CD4-positive, alpha-beta memory T cell (primary cell): ENCODE measurements around the gene CD248. TPM values are rescaled to one million over a fixed set of nuclear protein-coding genes. Genes with fewer than 3 reads are reported as not detected.

Experiments
- CTCF ChIA-PET: fragments of 350-600 bp; sonication (Branson Sonifier 250); formaldehyde crosslinking; loops from one replicate; lab custom pipeline; 2021; ENCODE audit warnings: inconsistent platforms; ENCODE audit not compliant: partially characterized antibody; lab: Charles Lee
- POLR2A ChIA-PET: fragments of 350-600 bp; sonication (Branson Sonifier 250); formaldehyde crosslinking; loops from one replicate; lab custom pipeline; 2021; ENCODE audit not compliant: partially characterized antibody; lab: Charles Lee
- DNase-seq, 5 donors: peaks; one replicate each; pipeline versions ENCODE4 v3.0.0 to v3.0.0-alpha.2; 2020 to 2022; ENCODE audit warnings: mixed read lengths in 1 of 5
- H3K27ac ChIP-seq: one replicate; pipeline ENCODE4 v1.7.0; 2013; ENCODE audit warnings: low read depth, low read length
- H3K27me3 ChIP-seq: 2 replicates; pipeline ENCODE4 v1.7.0; 2013; ENCODE audit warnings: mild to moderate bottlenecking, low read length, moderate library complexity; ENCODE audit not compliant: insufficient read depth
- H3K36me3 ChIP-seq: 2 replicates; pipeline ENCODE4 v1.7.0; 2013; ENCODE audit warnings: mild to moderate bottlenecking, low read length, moderate library complexity; ENCODE audit not compliant: insufficient read depth
- H3K4me1 ChIP-seq: 2 replicates; pipeline ENCODE4 v1.7.0; 2013; ENCODE audit warnings: mild to moderate bottlenecking, low read length, moderate library complexity; ENCODE audit not compliant: insufficient read depth
- H3K4me3 ChIP-seq, 2 donors: one replicate each; pipeline ENCODE4 v1.7.0; 2013; ENCODE audit warnings: low read length in 2 of 2, mild to moderate bottlenecking in 1 of 2
- H3K9me3 ChIP-seq, 2 donors: one replicate each; pipeline ENCODE4 v1.7.0; 2013; ENCODE audit warnings: low read length in 2 of 2, control low read depth in 1 of 2; ENCODE audit not compliant: control insufficient read depth in 1 of 2
- H3K27ac Mint-ChIP-seq, 7 donors: one replicate each; pipeline ENCODE4 v1.8.0; 2020 to 2021; ENCODE audit warnings: mixed read lengths in 7 of 7, mild to moderate bottlenecking in 6 of 7, inconsistent platforms in 3 of 7, moderate library complexity in 3 of 7
- H3K27me3 Mint-ChIP-seq, 2 donors: one replicate each; pipeline ENCODE4 v1.8.0; 2020 to 2021; ENCODE audit warnings: mixed read lengths in 2 of 2
- H3K36me3 Mint-ChIP-seq, 2 donors: one replicate each; pipeline ENCODE4 v1.8.0; 2020 to 2021; ENCODE audit warnings: mixed read lengths in 2 of 2, inconsistent platforms in 1 of 2, mild to moderate bottlenecking in 1 of 2
- H3K4me1 Mint-ChIP-seq, 4 donors: one replicate each; pipeline ENCODE4 v1.8.0; 2020 to 2021; ENCODE audit warnings: mixed read lengths in 4 of 4, mild to moderate bottlenecking in 1 of 4
- H3K4me3 Mint-ChIP-seq, 8 donors: one replicate each; pipeline ENCODE4 v1.8.0; 2020 to 2021; ENCODE audit warnings: mixed read lengths in 8 of 8, mild to moderate bottlenecking in 7 of 8, moderate library complexity in 6 of 8, inconsistent platforms in 3 of 8
- H3K9me3 Mint-ChIP-seq, 8 donors: one replicate each; pipeline ENCODE4 v1.8.0; 2020 to 2021; ENCODE audit warnings: mixed read lengths in 8 of 8, mild to moderate bottlenecking in 5 of 8, inconsistent platforms in 3 of 8, moderate library complexity in 1 of 8
- intact Hi-C: fragments of 100-400 bp; cut with micrococcal nuclease; formaldehyde crosslinking; loops from one replicate; pipeline ENCODE4 v1.15.1; 2023
- polyA plus RNA-seq, 2 donors: library from polyadenylated mRNA; unstranded; fragments of 300-500 nt; fragmentation: Illumina TruSeq; gene quantifications; one replicate each; pipeline ENCODE4 v1.2.3, GENCODE V29; 2021
- total RNA-seq, 2 experiments: library from RNA; stranded (reverse); gene quantifications; one replicate each; pipeline ENCODE4 v1.2.3, GENCODE V29; 2021

Gene CD248
- total and polyA plus RNA-seq, 4 experiments from 2014 or later = 0.12 to 0.18 TPM; not detected in 2

GRCh38 chr11:66275984-66276612 lies 40.7 kb downstream of the CD248 start:
- no peak overlapping the region for H3K4me3 Mint-ChIP-seq
- no peak overlapping the region for H3K27ac ChIP-seq
- peaks cover 25% of the 10 kb centered on the region for H3K4me1 ChIP-seq
- no peaks in the 10 kb centered on the region for H3K9me3 Mint-ChIP-seq
- H3K9me3 ChIP-seq = no peaks in the 10 kb centered on the region
- POLR2A ChIA-PET = no interaction called here
- intact Hi-C loops = no loop called here
- no peak overlapping the region for H3K4me3 ChIP-seq
- peaks cover 18 to 47% of the 10 kb centered on the region in 2 donors for H3K36me3 Mint-ChIP-seq
- H3K27me3 ChIP-seq = no peaks in the 10 kb centered on the region
- peaks cover 6 to 53% (median 18%) of the 10 kb centered on the region in 4 donors for H3K4me1 Mint-ChIP-seq
- peaks cover 43% of the 10 kb centered on the region for H3K36me3 ChIP-seq
- peaks cover 0 to under 1% of the 10 kb centered on the region in 2 donors for H3K27me3 Mint-ChIP-seq
- no peak for DNase-seq
- CTCF ChIA-PET = no interaction called here
- peak overlapping the region in 2 of 7 donors; percentile 10 to 32 for H3K27ac Mint-ChIP-seq

GRCh38 chr11:66275396-66275795 lies 41.4 kb downstream of the CD248 start:
- Mint-ChIP-seq H3K27ac (peak overlapping the region in 2 of 7 donors; percentile 18 to 61), H3K4me3 (no peak overlapping the region), H3K9me3 (no peaks in the 10 kb centered on the region), H3K4me1 (peaks cover 10 to 54% (median 21%) of the 10 kb centered on the region in 4 donors), H3K36me3 (peaks cover 21 to 51% of the 10 kb centered on the region in 2 donors), H3K27me3 (no peaks in the 10 kb centered on the region)
- no peak for DNase-seq
- no peaks in the 10 kb centered on the region for H3K9me3 ChIP-seq
- H3K4me1 ChIP-seq = peaks cover 31% of the 10 kb centered on the region
- no peaks in the 10 kb centered on the region for H3K27me3 ChIP-seq
- POLR2A ChIA-PET = no interaction called here
- no peak overlapping the region for H3K27ac ChIP-seq
- intact Hi-C loops = no loop called here
- peaks cover 43% of the 10 kb centered on the region for H3K36me3 ChIP-seq
- CTCF ChIA-PET = no interaction called here
- no peak overlapping the region for H3K4me3 ChIP-seq

- Histone ChIP-seq H3K27me3 (no peaks in the 10 kb centered on the region), H3K9me3 (no peaks in the 10 kb centered on the region), H3K4me1 (peaks cover 42% of the 10 kb centered on the region), H3K27ac (no peak overlapping the region), H3K4me3 (no peak overlapping the region), H3K36me3 (peaks cover 43% of the 10 kb centered on the region)
- no peak for DNase-seq
- H3K27me3 Mint-ChIP-seq = no peaks in the 10 kb centered on the region
- POLR2A ChIA-PET = interaction anchor here (0.7 kb wide), 1 partner anchor 72 kb away, joined by 3 read pairs; no protein-coding TSS in a partner anchor
- H3K9me3 Mint-ChIP-seq = no peaks in the 10 kb centered on the region
- peaks cover 21 to 55% of the 10 kb centered on the region in 2 donors for H3K36me3 Mint-ChIP-seq
- intact Hi-C loops = no loop called here
- CTCF ChIA-PET = no interaction called here
- H3K4me3 Mint-ChIP-seq = peak overlapping the region in 1 of 8 donors; percentile 55
- peak overlapping the region in 2 of 7 donors; percentile 45 to 50 for H3K27ac Mint-ChIP-seq
- H3K4me1 Mint-ChIP-seq = peaks cover 17 to 56% (median 28%) of the 10 kb centered on the region in 4 donors
Observed at GRCh38 chr11:66274219-66274618, 42.6 kb downstream of the CD248 start.

- Histone ChIP-seq H3K27ac (no peak overlapping the region), H3K36me3 (peaks cover 43% of the 10 kb centered on the region), H3K9me3 (no peaks in the 10 kb centered on the region), H3K27me3 (no peaks in the 10 kb centered on the region), H3K4me1 (peaks cover 45% of the 10 kb centered on the region), H3K4me3 (no peak overlapping the region)
- no peak for DNase-seq
- H3K27ac Mint-ChIP-seq = peak overlapping the region in 5 of 7 donors; percentile 47 to 91 (median 62)
- peak overlapping the region in 4 of 8 donors; percentile 3 to 62 (median 39) for H3K4me3 Mint-ChIP-seq
- H3K27me3 Mint-ChIP-seq = no peaks in the 10 kb centered on the region
- ChIA-PET CTCF (interaction anchor here (0.6 to 3.3 kb wide), 4 partner anchors 9 to 221 kb away, joined by 3 to 15 read pairs (median 6); partner anchors contain the start of gene SF3B2), POLR2A (interaction anchor here (8.2 kb wide), 1 partner anchor 11 kb away, joined by 167 read pairs; the partner anchor contains the start of genes CNIH2 and YIF1A)
- intact Hi-C loops = no loop called here
- H3K4me1 Mint-ChIP-seq = peaks cover 21 to 64% (median 36%) of the 10 kb centered on the region in 4 donors
- H3K36me3 Mint-ChIP-seq = peaks cover 21 to 67% of the 10 kb centered on the region in 2 donors
- peaks cover 0 to 5% (median 0%) of the 10 kb centered on the region in 8 donors for H3K9me3 Mint-ChIP-seq
Observed at GRCh38 chr11:66272596-66272995, 44.2 kb downstream of the CD248 start.

GRCh38 chr11:66271816-66272215 lies 45.0 kb downstream of the CD248 start:
- peaks cover 43% of the 10 kb centered on the region for H3K36me3 ChIP-seq

DNA sequence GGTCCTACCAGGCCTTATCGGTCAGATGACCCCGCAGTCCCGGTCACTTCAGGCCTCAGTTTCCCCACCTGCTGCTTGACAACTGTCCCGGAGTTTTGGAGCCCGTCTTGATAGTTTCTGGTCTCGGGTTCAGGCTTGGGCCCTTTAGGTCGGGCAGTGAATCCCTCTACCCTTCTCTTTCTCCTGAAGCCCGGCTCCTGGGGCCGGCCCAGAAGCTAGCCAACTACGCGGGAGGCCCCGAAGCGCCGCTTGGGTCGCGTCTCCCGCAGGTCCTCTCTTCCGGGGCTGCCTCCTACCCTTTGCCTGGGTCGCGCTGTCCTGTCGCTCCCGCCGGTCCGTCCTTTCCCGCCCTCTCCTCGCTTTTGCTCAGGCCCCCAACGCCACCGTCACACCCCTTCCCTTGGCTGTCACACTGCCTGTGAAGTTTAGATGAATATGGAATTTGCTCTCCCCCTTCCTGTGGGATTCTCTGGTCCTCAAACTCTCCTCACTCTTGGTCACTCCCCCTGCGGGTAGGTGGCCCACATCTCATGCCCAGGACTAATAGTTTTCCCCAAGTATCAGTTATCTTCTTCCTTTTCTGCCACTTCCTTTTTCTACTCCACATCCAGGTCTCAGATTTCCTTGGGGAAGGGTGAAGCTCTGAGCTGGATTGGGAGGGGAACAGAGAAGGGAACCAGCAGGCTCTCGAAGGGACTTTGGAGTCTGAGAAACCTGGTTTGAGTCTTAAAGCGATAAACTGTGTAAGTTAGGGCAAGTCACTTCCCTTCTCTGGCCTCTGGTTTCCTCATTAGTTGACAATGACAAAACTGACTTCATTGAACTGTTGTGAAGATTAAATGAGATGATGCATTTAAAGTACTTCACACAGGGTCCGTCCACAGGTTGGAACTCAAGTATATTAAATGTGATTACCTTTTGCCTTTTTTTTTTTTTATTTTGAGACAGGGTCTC lies 47.6 kb downstream of the CD248 start:
- Mint-ChIP-seq H3K4me1 (peaks cover 24 to 65% (median 40%) of the 10 kb centered on the region in 4 donors), H3K27me3 (no peaks in the 10 kb centered on the region), H3K36me3 (peaks cover 18 to 56% of the 10 kb centered on the region in 2 donors), H3K4me3 (peak overlapping the region; percentile 92 to 99 (median 94)), H3K9me3 (peaks cover 0 to 7% (median 0%) of the 10 kb centered on the region in 8 donors), H3K27ac (peak overlapping the region; percentile 94 to 100 (median 98))
- peaks cover 31% of the 10 kb centered on the region for H3K36me3 ChIP-seq
- H3K27me3 ChIP-seq = no peaks in the 10 kb centered on the region
- ChIA-PET CTCF (interaction anchor here (0.7 to 2.4 kb wide), 3 partner anchors 14 to 117 kb away, joined by 3 to 9 read pairs (median 3); partner anchors contain the start of gene YIF1A), POLR2A (interaction anchor here (0.6 to 8.2 kb wide), 4 partner anchors 14 to 218 kb away, joined by 3 to 167 read pairs (median 4); partner anchors contain the start of genes CNIH2, TMEM151A and YIF1A)
- peak in 1 of 5 donors; percentile 8 for DNase-seq
- peak overlapping the region; percentile 88 for H3K27ac ChIP-seq
- peaks cover 48% of the 10 kb centered on the region for H3K4me1 ChIP-seq
- intact Hi-C loops = loop anchor here (1.0 to 5.0 kb wide), 6 partner anchors 8 to 1352 kb away; partner anchors contain the start of genes ATG2A and YIF1A
- H3K4me3 ChIP-seq = peak overlapping the region; percentile 62 to 84
- no peaks in the 10 kb centered on the region for H3K9me3 ChIP-seq

More at GRCh38 chr11:66271816-66272215, 45.0 kb downstream of the CD248 start:
- no peak for DNase-seq
- no peak overlapping the region for H3K4me3 ChIP-seq
- H3K9me3 Mint-ChIP-seq = peaks cover 0 to 5% (median 0%) of the 10 kb centered on the region in 8 donors
- peaks cover 21 to 69% of the 10 kb centered on the region in 2 donors for H3K36me3 Mint-ChIP-seq
- H3K27ac ChIP-seq = no peak overlapping the region
- peaks cover 47% of the 10 kb centered on the region for H3K4me1 ChIP-seq
- POLR2A ChIA-PET = interaction anchor here (1.2 to 8.2 kb wide), 2 partner anchors 12 to 19 kb away, joined by 3 to 167 read pairs; partner anchors contain the start of genes CNIH2, TMEM151A and YIF1A
- peak overlapping the region in 3 of 8 donors; percentile 48 to 55 (median 52) for H3K4me3 Mint-ChIP-seq
- peak overlapping the region in 5 of 7 donors; percentile 35 to 91 (median 50) for H3K27ac Mint-ChIP-seq
- H3K4me1 Mint-ChIP-seq = peaks cover 24 to 66% (median 40%) of the 10 kb centered on the region in 4 donors
- intact Hi-C loops = no loop called here
- no peaks in the 10 kb centered on the region for H3K27me3 Mint-ChIP-seq
- CTCF ChIA-PET = interaction anchor here (0.6 to 3.3 kb wide), 4 partner anchors 10 to 678 kb away, joined by 4 to 15 read pairs (median 6); no protein-coding TSS in a partner anchor
- no peaks in the 10 kb centered on the region for H3K9me3 ChIP-seq
- H3K27me3 ChIP-seq = no peaks in the 10 kb centered on the region
